Measurements from ENCODE around the gene OCEL1. TPM values are rescaled to one million over a fixed set of nuclear protein-coding genes. Genes with fewer than 3 reads are reported as not detected.

OCEL1 gene
- total and polyA plus RNA-seq, 8 donors = 9.7 to 38.0 (median 12.7) TPM

- intact Hi-C loops (cut with DNase I) = no loop called here
- Histone ChIP-seq H3K27me3 (no peaks in the 10 kb centered on the region), H3K4me1 (no peaks in the 10 kb centered on the region), H3K9me3 (no peaks in the 10 kb centered on the region), H3K27ac (peak overlapping the region in 1 of 2 donors; percentile 48), H3K36me3 (peaks cover 0 to 23% of the 10 kb centered on the region in 2 donors), H3K4me3 (no peak overlapping the region)
- ATAC-seq = peak; percentile 96
- DNase-seq = peak in 1 of 4 donors; percentile 61
- TF ChIP-seq, protein P1, sequence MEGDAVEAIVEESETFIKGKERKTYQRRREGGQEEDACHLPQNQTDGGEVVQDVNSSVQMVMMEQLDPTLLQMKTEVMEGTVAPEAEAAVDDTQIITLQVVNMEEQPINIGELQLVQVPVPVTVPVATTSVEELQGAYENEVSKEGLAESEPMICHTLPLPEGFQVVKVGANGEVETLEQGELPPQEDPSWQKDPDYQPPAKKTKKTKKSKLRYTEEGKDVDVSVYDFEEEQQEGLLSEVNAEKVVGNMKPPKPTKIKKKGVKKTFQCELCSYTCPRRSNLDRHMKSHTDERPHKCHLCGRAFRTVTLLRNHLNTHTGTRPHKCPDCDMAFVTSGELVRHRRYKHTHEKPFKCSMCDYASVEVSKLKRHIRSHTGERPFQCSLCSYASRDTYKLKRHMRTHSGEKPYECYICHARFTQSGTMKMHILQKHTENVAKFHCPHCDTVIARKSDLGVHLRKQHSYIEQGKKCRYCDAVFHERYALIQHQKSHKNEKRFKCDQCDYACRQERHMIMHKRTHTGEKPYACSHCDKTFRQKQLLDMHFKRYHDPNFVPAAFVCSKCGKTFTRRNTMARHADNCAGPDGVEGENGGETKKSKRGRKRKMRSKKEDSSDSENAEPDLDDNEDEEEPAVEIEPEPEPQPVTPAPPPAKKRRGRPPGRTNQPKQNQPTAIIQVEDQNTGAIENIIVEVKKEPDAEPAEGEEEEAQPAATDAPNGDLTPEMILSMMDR (IDR thresholded peaks at IDR 0.05) = no peak
Observed at GRCh38 chr19:17255150-17255621, 29.2 kb downstream of the OCEL1 start.

- ATAC-seq = no peak
- no peak for DNase-seq
- TF ChIP-seq, protein P1 (IDR thresholded peaks at IDR 0.05) = no peak
- Histone ChIP-seq H3K27ac (no peak overlapping the region), H3K9me3 (no peaks in the 10 kb centered on the region), H3K27me3 (no peaks in the 10 kb centered on the region), H3K36me3 (peaks cover 0 to 23% of the 10 kb centered on the region in 2 donors), H3K4me1 (peaks cover 0 to 3% of the 10 kb centered on the region in 2 donors), H3K4me3 (no peak overlapping the region)
- intact Hi-C loops (cut with DNase I) = no loop called here
Observed at GRCh38 chr19:17256130-17256529, 30.1 kb downstream of the OCEL1 start.

GRCh38 chr19:17259118-17259780, 33.2 kb downstream of the OCEL1 start:
- TF ChIP-seq, protein P1 (IDR thresholded peaks at IDR 0.05) = no peak
- H3K27ac ChIP-seq = no peak overlapping the region
- no peaks in the 10 kb centered on the region for H3K27me3 ChIP-seq
- peaks cover 0 to 3% of the 10 kb centered on the region in 2 donors for H3K4me1 ChIP-seq
- H3K9me3 ChIP-seq = no peaks in the 10 kb centered on the region
- no peak for ATAC-seq
- no peak for DNase-seq
- intact Hi-C loops (cut with DNase I) = no loop called here
- H3K4me3 ChIP-seq = no peak overlapping the region
- H3K36me3 ChIP-seq = peaks cover 0 to 18% of the 10 kb centered on the region in 2 donors

GRCh38 chr19:17259934-17260333, 33.9 kb downstream of the OCEL1 start:
- ATAC-seq (no peak), DNase-seq (no peak)
- TF ChIP-seq, protein P1 (IDR thresholded peaks at IDR 0.05) = no peak
- intact Hi-C loops (cut with DNase I) = no loop called here
- Histone ChIP-seq H3K27ac (no peak overlapping the region), H3K27me3 (no peaks in the 10 kb centered on the region), H3K36me3 (peaks cover 0 to 18% of the 10 kb centered on the region in 2 donors), H3K4me3 (no peak overlapping the region), H3K4me1 (peaks cover 0 to 3% of the 10 kb centered on the region in 2 donors), H3K9me3 (no peaks in the 10 kb centered on the region)

- no peaks in the 10 kb centered on the region for H3K27me3 ChIP-seq
- TF ChIP-seq, protein P1 (IDR thresholded peaks at IDR 0.05) = peak; percentile 81 to 96
- H3K4me3 ChIP-seq = no peak overlapping the region
- no peak overlapping the region for H3K27ac ChIP-seq
- ATAC-seq = peak; percentile 99
- DNase-seq = peak in 3 of 4 donors; percentile 76 to 97 (median 87)
- H3K36me3 ChIP-seq = peaks cover 0 to 18% of the 10 kb centered on the region in 2 donors
- peaks cover 0 to 3% of the 10 kb centered on the region in 2 donors for H3K4me1 ChIP-seq
- H3K9me3 ChIP-seq = no peaks in the 10 kb centered on the region
- intact Hi-C loops (cut with DNase I) = no loop called here
Observed at GRCh38 chr19:17260842-17261325, 34.9 kb downstream of the OCEL1 start.

Measured in left lung (tissue), 10 donors.